Right ventricle myocardium inferior (tissue), 1 donor: ENCODE data around the gene PMEPA1. TPM values are rescaled to one million over a fixed set of nuclear protein-coding genes. Genes with fewer than 3 reads are reported as not detected.

Source experiments
- ATAC-seq: fragments of 200-7000 bp; cut with Tn5 transposase; one replicate; pipeline ENCODE4 v1.9.1; 2020; ENCODE audit warnings: mild to moderate bottlenecking, moderate library complexity
- DNase-seq: peaks from one replicate; pipeline ENCODE4 v3.0.0; 2021; ENCODE audit errors: missing footprints
- intact Hi-C: fragments of 100-400 bp; cut with DNase I; formaldehyde crosslinking; loops from one replicate; pipeline ENCODE4 v1.11.0; 2022
- total RNA-seq: library from RNA; stranded (reverse); fragmentation: NEBNext Ultra II Directional; extraction: Animal tissue kit (Norgen Biotek cat#: 25700); gene quantifications from one replicate; pipeline ENCODE4 v1.2.1, GENCODE V29; 2021
- donor health status: DM: no; HTN: yes; CAD: no; lungs with severe emphysema.

PMEPA1 gene
- total RNA-seq, 1 donor from 2014 or later = 23.9 TPM

DNA sequence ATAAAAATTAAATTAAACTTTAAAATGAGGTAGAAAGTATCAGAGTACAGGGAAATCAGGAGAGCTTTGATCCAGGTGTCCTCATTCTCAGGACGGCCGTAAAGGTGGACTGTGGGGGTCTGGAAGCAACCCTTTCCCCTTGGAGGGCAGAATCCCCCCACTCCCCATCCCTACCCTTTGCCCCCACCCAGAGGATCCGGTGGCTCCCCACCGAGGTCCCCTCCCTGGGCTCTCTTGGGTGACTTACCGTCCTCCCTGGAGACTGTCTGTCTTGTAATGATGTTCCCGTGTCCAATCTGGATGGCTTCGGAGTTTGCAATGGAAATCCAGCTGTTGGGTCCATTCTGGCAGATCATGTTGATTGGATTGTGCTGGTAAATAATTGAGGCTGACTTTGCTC lies 96.9 kb downstream of the PMEPA1 start:
- ATAC-seq = no peak
- DNase-seq = no peak
- intact Hi-C loops = no loop called here

DNA sequence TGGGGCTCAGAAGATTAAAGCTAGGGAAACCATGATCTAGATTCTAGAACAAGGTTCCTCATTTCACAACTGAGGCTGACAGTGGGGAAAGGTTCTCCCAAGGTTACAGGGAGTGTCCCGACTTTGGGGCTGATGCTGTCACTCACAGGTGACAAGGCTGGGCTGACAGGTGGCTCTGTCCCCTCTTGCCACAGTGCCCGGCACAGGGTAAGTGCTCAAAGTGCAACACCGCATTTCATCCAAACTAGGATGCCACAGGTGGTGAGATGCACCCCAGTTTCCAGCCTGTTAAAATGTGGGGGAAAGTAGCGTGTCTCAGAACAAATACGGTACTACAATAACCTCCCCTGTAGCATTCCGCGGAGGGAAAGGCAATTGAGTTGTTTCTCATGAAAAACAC lies 97.4 kb downstream of the PMEPA1 start:
- DNase-seq (no peak), ATAC-seq (no peak)
- intact Hi-C loops = no loop called here

DNA sequence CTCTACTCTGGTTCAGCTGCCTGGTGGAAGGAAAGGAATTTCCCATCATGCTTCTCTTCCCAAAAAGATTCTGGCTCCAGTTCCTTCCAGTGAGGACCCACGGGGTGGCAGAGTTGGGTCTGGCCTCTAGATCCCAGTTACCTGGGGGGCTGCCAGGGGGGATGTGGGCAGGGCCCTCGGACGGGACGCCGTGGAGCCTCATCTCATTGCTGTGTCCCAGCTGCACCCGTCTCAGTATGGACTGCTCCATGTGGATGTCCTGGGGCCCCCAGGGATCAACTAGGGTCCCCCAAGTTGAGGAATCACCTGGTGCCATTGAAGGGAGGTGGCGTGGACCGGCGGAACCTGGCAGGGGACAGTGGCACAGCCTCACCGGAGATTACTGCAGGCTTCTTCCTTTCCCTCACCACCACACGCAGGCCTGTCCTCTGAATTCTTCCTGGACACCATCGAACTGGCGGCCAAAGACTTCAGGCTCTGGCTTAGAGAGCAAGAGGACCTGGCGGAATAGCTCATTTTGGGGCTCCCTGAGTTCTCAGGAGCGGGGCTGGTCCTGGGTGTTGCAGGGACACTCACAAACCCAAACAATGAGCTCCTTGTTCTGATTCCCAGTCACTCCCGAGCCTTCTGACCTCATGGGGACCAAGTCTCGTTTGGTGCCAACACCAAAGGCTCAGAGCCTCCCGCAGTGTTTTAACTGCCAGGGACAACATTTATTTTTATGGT lies 98.1 kb downstream of the PMEPA1 start:
- DNase-seq (no peak), ATAC-seq (peak; percentile 94)
- intact Hi-C loops = no loop called here

DNA sequence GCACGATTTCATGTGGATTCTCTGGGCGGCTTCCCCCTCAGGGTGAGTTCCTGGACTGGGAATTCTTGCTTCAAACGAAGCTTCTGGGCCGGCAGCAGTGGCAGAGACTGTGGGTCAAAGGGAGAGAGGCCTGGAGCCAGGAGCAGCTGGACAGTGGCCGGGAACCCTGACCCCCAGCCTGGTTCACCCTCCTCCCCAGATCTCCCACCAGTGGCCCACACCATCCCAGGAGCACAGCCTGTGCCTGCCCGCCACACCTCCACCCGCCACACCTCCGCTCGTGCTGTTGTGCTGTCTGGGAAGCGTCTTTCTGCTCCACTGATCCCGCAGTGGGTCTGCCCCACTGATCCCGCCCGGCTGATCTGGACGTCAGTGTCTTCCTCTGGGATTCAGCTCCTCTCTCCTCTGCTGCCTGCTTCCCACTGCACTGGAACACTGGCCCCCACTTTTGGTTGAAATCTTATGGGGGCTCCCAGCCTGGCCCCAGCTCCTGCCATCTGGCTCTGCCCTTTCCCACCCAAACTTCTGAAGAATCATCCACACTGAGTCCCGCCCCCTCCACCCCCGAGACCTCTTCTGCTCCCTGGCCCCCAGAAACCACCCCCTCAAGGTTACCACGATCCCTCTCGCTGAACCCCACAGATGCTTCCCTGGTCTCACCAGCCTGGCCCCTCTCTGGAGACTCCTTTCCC lies 99.4 kb downstream of the PMEPA1 start:
- ATAC-seq (no peak), DNase-seq (no peak)
- intact Hi-C loops = no loop called here

DNA sequence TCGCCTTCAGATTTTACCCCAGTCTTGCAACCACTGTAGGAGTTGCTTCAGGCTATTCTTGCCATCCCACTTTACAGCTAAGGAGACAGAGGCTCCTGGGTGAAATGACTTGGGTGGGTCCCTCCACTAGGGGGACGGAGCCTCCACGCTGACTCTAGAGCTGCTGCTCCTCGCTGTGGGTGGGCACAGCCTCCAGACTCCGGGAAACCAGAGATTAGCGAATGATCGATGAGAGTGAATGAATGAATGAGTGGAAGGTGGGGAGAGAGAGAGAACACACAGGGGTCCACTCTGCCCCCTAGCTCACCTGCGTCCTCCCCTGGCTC lies 100.0 kb downstream of the PMEPA1 start:
- DNase-seq (no peak), ATAC-seq (no peak)
- intact Hi-C loops = no loop called here

DNA sequence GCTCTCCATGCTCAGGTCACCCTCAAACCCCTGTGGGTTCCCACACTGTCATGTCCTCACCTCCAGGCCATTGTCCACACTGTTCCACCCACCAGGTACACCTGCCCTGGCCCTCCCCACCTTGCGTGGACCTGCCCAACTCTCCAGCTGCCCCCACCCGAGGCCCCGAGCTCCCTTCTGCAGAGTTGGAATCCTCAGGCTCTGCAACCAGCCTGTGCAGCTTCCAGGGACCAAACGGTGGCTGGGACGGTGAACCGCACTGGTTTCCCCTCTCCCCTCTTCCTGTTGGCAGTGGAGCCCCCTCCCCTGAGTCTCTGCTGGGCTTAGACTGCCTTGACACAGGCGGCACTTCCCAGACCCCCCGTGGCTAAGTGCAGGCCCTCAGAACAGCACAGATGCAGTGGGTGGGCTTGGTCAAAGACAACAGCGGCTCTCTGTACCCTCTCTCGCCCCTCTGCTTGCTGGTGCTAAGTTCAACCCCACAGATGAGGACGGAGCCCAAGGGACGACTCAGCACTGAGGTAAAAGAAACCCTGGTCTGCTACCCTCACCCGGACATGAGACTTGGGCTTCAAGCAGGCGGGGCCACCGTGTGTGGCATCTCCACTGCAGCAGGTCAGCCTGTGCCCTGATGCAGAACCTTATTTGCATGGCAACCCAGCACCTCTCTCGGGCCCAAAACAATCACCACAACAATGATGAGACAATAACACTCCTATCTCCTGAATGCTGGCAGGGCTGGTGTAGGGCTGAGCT lies 100.6 kb downstream of the PMEPA1 start:
- ATAC-seq (no peak), DNase-seq (no peak)
- intact Hi-C loops = no loop called here

DNA sequence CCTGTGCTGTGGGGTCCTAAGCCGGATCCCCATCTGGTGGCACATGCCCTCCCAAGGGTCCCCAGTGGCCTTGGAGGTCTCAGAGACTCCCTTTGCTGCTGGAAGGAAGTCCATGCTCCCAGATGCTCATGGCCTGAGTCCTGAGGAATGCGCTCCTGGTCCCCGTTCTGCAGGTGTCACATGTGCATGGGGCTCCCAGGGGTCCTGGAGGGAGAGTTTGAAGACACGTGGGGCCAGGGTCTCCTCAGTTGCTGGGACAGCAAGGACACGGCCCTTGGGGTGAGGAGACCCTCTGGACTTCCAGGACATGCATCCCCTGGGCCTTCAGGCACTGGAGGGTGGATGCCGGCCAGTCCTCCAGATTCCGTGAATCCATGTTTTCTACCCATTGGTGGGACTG lies 101.3 kb downstream of the PMEPA1 start:
- intact Hi-C loops = no loop called here
- ATAC-seq = no peak

DNA sequence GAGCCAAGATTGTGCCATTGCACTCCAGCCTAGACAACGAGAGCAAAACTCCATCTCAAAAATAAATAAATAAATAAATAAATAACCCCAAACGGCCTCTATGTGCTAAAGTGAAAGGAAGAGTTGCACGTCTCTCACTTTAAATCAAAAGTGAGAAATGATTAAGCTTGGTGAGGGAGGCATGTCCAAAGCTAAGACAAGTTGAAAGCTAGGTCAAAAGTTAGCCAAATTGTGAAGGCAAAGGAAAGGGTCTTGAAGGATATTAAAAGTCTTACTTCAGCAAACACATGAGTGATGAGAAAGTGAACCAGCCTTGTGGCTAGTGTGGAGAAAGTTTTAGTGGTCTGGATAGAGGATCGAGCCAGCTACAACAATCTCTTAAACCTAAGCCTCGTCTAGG lies 103.9 kb downstream of the PMEPA1 start:
- intact Hi-C loops = no loop called here
- no peak for ATAC-seq

More for the DNA sequence above, 101.3 kb downstream of the PMEPA1 start:
- DNase-seq = no peak

DNA sequence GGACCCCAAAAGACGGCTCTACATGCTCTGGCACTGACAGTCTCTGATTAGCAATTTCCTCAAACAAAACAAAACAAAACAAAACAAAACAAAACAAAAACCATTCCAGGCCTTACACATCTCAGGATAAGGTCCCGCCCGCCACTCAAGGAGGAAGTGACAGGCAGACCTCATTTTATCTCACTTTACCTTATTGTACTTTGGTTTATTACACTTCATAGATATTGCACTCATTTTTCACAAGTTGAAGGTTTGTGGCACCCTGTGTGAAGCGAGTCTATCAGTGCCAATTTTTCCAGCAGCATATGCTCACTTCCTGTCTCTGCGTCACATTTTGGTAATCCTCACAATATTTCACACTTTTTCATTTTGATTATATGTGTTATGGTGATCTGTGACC lies 104.8 kb downstream of the PMEPA1 start:
- intact Hi-C loops = no loop called here
- no peak for ATAC-seq
- DNase-seq = no peak

More for the DNA sequence above, 103.9 kb downstream of the PMEPA1 start:
- DNase-seq = no peak

DNA sequence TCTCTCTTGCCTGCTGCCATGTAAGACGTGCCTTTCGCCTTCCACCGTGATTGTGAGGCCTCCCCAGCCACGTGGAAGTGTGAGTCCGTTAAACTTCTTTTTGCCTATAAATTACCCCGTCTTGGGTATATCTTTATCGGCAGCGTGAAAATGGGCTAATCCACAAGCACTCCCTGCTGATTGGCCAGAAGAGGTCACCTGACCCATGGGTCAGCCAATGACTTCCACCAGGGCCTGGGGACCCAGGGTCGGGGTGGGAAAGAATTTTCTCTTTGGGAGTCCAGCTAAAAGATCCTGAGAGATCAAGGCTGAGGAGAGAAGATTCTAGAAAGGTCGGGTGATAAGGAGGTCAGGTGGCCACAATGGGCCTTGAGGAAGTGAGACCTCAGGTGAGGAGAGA lies 106.7 kb downstream of the PMEPA1 start:
- intact Hi-C loops = no loop called here
- DNase-seq (no peak), ATAC-seq (no peak)

DNA sequence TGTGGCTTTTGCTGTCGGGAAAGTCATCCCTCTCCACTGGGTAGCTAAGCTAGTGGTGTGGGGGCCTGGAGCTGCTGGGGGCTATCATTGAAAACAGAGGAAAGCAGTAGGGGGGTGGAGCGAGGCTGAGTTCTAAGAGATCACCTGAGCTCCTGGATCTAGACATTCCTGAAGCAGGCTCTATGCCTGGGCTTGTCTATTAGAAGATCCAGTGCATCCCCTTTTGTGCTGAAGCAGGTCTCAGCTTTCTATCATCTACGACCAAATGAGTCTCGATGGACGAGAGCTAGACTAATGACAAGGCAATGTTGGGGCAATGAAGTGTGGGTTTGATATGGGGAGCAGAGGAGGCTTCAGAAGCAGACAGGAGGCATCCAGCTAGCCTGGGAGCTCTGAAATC lies 108.1 kb downstream of the PMEPA1 start:
- intact Hi-C loops = no loop called here
- DNase-seq (no peak), ATAC-seq (no peak)

DNA sequence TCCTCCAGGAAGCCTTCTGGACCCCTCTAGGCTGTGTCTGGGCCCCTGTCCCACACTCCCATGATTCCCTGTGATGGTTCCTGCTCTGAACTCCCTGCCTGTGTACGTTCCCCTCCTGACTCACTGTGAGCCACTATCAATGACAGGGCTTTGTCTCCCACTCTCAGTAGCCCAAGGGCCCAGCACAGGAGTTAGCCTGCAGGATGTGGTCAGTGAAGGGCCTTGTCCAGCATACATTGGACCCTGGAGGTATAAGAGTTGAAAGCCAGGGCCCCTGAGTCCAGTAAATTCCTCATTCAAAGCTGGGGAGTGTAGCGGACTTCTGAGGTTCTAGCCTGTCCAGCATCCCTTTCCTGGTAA lies 108.6 kb downstream of the PMEPA1 start:
- DNase-seq = no peak
- intact Hi-C loops = no loop called here
- no peak for ATAC-seq

DNA sequence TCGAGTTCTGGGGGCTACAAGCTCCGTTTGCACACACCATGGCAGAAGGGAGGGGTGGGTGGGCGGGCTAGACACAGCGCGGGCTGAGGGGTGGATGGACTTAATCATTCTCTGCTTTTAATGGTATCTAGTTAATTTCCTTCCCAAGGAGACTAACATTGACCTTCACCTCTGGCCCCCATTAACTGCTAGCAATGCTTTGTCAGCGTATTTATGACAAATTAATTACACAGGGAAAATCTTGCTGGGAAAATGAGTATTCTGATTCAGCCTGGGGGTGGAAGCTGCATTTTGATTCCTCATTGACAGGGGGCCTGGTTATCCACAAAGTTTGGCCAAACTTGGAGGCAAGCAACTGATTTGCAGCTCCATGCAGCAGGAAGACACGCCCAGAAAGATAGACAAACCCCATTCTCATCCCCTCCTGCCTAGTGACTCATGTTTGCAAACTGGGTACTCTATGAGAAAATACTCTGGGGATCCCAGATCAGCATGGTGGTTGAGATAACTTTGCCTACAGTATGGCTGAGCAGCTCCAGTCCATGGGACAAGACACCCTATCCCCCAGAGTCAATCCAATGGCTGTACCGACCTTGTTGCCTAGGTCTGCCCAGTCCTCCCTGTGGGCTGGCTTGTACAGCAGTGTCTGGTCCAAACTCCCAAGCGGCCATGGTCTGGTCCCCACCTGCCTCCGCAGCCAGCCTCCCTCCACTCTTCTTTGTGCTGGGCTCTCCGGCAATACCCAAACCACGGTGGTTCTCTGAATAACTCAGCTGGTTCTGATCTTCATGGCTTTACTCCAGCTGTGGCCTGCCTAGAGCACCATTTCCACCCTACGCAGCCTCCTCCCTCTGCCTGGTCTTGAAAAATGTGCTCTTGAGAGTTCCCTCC lies 109.2 kb downstream of the PMEPA1 start:
- intact Hi-C loops = no loop called here
- ATAC-seq = no peak

DNA sequence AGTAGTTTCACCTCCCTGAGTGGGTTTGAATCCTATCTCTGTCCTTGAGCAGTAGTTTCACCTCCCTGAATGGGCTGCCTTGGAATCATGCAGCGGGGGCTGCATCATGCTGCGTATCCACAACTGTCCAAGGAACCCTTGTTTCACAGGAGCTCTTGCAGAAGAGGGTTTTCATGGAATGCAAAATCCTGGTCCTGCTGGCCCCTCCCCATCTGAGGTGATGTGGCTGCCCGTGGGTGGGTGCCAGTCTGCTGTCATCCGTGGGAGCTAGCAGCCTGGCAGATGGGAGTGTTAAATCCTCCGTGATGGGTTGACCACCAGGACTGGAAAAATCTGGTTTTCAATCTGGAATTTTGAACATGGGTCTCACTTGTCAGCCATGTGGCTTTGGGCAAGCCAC lies 111.3 kb downstream of the PMEPA1 start:
- DNase-seq = no peak
- ATAC-seq = no peak
- intact Hi-C loops = loop anchor here (5.0 to 10.0 kb wide), 3 partner anchors 224 to 576 kb away; no protein-coding TSS in a partner anchor

More for the DNA sequence above, 109.2 kb downstream of the PMEPA1 start:
- no peak for DNase-seq

Other genes starting within 250 kb of the PMEPA1 start
- not detected for gene CTCFL, start 184.9 kb downstream of the PMEPA1 start, total RNA-seq
- gene PCK1, start 148.9 kb downstream of the PMEPA1 start, total RNA-seq = 4.4 TPM
- gene ZBP1, start 89.6 kb downstream of the PMEPA1 start, total RNA-seq = 0.22 TPM